Measurements from ENCODE around the gene POR.

Gene POR

DNA sequence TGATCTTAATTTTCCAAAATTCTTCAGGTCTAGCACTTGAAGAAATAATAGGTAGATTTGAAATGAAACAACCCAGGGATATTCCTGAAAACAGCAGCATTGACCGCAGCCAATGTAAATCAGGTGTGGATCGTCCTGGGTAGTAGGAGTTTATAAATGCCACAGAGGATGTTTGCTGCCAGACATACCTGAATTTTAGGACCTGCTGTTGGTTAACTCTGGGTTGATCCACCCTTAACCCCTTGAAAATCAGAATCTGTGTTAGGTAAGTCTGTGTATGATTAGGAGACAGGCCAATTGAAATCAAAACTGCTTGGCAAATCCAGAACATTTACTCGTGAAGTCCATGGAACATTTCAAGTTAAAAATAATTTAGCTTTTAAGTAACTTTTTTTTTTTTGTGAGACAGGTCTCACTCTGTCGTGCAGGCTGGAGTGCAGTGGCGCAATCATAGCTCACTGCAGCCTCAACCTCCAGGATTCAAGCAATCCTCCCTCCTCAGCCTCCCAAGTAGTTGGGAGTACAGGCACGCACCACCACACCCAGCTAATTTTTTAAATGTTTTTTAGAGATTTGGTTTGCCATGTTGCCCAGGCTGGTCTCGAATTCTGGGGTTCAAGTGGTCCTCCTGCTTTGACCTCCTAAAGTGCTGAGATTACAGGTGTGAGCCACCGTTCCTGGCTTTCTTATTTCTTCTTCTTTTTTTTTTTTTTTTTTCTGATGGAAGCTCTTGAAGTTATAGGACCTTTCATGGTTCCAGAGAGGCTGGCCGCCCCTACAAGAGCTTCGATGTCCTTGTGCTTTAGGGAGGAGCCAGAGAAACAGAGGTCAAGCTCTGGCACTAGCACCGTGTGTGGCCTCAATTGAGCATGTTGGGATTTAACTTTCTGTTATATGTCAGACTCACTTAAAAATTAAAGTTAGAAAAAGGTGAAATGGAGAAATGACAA is 2.0 kb downstream of the POR start:
- DNase-seq = no peak

DNA sequence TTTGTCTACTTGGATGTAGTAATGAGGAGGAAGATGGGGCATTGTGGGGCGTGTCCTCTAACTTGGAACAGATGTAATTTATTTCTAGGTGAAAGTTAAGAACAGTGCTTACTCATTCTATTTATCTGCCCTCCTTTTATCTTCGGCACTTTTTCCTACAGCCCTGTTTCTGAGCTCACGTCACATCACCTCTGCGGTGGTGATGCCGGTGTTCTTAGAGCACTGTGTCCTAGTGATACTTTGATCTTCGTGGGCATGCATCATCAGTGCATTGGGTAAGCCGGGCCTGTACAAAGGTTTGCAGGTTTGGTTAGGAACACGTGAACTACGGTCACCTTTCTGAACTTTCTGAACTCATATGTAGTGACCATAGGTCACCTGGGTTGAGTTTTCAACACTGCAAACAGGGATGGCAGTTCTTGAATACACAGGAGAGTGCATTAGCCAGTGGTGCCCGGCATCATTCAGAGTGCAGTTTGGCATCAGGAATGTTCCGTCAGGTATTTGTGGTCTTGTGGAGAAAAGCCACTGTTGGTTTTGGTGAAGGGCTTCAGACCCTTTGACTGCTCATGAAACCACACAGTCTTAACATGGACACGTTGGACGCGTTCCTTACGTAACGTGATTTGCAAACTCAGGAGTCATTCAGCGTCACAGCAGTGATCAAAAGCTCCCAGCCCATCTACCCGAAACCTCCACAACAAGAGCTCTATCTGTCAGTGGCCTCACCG is 5.6 kb downstream of the POR start:
- DNase-seq = no peak

DNA sequence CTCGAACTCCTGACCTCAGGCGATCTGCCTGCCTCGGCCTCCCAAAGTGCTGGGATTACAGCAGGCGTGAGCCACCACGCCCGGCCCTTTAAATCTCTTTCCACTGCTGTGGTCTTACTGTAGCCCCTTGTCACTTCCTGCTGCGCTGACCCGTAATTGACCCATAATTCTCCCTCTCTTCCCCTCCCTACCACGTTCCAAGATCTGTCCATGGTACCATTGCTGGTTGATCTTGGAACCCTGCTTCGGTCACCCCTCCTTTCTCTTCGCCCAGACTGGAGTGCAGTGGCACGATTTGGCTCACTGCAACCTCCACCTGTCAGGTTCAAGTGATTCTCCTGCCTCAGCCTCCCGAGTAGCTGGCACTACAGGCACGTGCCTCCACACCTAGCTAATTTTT is 6.5 kb downstream of the POR start:
- DNase-seq = no peak

DNA sequence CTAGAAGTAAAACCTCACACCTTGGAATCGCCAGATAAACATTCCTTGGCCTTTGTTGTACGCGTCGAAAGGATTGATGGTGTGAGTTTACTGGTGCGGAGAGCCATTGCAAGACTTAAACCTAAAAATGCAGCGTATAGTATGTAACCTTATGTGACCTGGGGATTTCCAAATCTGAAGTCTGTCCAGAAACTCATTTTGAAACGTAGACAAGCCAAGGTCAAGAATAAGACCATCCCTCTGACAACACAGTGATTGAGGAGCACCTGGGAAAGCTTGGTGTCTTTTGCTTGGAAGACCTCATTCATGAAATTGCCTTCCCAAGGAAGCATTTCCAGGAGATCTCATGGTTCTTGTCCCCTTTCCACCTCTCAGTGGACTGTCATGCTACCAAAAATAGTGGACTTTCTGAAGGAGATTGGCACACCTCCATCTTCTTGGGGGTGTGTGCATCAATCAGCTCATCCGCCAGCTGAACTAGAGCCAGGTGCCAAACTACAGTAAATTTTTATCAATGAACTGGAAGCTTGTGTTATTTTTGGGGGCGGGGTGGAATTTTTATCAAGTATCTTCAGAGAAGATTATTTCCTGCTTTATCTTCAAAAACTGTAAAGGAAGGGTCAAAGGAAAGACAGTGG is 8.1 kb downstream of the POR start:
- no peak for DNase-seq

DNA sequence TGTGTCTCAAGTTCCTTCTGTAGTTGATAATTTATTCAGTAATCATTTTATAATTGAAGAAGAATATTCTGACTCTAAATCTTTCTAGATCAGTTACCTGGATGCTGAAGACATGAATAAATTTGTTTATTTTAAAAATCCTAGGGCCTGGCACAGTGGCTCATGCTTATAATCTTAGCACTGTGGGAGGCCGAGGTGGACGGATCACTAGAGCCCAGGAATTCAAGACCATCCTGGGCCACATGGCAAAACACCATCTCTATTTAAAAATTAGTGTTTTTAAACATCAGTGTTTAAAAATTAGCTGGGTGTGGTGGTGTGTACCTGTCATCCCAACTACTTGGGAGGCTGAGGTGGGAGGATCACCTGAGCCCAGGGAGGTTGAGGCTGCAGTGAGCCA is 9.3 kb downstream of the POR start:
- no peak for DNase-seq

DNA sequence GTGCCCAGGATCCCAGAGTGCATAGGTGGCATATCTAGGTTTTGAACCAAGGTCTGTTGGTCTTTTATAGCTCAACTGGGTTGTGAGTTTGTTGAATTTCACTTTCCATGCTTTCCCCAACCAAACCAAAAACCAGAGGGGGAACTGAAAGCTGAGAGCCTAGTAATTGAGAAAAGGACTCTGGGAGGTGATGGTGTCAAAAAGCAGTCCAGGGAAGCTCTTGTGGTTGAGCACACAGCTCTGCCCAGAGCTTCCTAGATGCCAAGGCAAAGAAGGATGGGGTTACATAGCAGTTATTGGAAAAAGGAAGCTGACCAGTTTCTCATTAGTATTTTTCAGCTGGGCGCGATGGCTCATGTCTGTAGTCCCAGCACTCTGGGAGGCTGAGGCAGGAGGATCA is 9.9 kb downstream of the POR start:
- DNase-seq = no peak

DNA sequence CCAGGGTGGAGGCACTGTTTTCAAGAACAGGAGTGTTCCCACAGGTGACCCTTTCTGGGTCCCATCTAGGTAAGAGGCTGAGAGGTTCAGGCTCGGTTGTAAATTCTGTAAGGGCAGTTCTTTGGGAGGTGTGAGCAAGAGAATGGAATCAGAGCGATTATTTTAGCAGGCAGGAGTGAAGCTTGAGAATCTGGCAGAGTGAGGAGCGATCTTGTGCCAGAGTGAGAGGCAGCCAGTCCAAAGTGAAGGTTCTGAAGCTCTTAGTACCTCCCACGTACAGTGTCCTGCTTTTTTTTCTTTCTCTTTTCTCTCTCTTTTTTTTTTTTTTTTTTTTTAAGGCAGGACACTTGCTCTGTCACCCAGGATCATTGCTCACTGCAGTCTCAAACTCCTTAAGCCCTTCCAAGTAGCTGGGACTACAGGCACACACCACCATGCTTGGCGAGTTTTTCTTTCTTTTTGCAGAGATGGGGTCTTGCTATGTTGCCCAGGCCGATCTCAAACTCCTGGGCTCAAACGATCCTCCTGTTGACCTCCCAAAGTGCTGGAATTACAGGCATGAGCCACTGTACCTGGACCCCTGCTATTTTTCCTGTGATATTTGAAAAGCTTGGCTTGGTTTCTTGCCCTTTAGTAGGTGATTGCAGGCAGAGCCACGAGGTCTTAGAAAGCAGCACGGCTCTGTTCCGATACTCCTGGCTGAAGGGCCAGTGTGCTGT is 10.9 kb downstream of the POR start:
- no peak for DNase-seq

DNA sequence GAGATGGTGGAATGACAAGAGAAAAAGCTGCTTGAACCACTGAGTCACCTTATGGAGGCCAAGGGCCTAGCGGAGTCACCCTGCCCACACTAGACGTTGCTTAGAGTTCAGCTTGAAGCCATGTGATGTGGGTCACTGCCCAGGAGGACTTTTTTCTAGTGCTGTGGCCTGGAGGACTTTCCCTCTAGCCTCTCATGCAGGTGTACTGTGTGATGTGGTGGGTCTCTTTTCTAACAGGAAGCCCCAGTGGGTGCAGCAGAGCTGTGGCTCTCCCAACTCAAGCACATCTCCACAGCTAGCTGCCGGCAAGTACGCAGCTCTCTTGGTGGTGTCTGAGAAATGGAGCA is 13.6 kb downstream of the POR start:
- no peak for DNase-seq

DNA sequence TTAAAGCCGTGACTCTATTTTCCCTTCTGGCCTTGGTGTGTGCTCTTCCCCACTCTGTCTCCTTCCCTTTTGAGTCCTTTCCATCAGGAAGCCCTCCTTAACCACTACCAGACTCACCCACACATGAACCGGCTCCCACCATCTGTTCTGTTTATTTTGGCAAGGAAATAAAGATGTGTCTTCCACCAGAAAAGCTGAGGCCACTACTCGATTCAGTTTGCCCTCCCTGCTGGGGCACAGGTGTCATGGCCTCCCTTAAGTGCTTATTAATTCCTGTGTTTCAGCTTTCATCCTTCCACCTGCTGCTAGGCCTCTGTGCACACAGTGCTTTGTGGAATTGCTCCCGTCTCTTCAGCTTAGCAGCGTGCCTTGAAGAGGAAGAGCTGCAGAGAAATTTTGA is 16.7 kb downstream of the POR start:
- DNase-seq = no peak

DNA sequence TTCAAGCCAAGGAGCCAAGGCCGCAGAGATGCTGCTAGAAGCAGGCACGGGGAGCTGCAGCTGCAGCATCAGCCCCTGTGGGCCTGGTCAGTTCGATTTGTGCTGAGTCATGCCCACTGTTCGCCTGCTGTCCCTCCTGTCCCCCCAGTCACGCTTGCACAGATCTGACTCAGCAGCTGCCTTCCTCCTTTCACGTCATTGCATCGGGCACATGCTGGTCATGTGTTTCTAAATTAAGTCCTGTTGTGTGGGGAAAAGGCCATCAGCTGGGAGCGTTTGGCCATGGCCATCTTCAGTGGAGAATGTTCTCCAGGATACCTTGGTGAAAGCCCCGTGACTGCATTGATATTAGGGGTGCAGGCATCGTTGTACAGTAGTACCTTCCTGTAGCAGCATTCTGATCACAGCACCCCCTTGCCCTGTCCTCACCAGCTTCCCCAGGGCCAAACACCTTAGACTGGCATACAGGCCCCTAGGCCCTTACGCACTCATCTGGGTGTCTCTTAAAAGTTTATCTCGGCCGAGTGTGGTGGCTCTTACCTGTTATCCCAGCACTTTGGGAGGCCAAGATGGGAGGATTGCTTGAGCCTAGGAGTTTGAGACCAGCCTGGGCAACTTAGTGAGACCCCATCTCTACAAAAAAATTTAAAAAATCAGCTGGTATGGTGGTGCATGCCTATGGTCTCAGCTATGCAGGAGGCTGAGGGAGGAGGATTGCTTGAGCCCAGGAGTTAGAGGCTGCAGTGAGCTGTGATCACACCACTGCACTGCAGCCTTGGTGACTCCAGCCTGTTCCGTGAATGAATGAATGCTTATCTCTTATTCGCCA is 23.2 kb downstream of the POR start:
- peak; percentile 50 for DNase-seq

DNA sequence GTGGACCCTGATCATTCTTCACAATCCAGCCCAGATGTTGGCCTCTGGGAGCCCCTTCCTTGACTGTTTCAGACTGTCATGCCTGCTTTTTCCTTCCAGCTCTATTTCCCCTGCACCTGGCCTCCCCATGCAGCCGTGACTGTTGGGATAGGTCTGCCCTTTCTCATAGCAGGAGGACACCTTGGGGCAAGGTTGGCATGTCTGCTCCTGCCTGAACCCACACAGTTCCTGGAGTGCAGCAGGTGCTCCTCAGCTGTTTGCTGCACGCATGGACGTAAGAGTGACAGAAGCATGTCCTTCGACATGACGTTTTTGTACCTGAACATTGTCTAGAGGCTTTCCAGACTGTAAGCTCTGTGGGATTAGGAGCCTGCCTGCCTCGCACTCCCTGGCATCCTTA is 24.0 kb downstream of the POR start:
- no peak for DNase-seq

DNA sequence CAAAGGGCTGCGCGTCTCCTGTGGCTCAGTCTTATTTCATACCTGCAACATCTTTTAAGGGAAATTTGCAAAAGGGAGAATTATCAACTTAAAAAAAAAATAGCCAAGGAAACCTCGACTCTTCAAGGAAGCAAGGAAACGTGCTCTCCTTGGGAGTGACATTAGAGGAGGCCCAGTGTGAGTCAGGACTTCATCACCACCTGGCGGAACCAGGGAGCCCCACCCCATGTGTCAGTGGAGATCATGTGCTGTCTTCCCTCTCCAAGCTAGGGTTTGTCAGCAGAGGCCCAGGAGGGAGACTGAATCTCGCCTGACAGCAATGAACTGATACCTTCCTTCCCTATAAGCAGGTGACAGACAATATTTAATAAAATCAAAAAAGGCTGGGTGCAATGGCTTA is 28.9 kb downstream of the POR start:
- no peak for DNase-seq

DNA sequence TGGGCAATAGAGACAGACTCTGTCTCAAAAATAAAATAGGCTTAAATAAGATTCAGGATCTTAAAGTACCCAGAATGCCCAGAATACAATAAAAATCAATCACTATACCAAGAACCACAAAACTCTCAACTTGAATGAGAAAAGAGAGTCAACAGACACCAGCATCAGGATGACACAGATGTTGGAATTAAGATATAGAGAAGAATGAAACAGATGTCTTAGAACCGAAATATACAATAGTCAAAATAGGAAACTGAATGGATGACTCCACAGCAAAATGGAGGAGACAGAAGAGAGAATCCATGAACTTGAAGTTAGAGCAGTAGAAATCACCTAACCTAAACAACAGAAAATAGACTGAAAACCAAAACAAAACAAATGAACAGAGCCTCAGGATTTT is 29.6 kb downstream of the POR start:
- DNase-seq = no peak

DNA sequence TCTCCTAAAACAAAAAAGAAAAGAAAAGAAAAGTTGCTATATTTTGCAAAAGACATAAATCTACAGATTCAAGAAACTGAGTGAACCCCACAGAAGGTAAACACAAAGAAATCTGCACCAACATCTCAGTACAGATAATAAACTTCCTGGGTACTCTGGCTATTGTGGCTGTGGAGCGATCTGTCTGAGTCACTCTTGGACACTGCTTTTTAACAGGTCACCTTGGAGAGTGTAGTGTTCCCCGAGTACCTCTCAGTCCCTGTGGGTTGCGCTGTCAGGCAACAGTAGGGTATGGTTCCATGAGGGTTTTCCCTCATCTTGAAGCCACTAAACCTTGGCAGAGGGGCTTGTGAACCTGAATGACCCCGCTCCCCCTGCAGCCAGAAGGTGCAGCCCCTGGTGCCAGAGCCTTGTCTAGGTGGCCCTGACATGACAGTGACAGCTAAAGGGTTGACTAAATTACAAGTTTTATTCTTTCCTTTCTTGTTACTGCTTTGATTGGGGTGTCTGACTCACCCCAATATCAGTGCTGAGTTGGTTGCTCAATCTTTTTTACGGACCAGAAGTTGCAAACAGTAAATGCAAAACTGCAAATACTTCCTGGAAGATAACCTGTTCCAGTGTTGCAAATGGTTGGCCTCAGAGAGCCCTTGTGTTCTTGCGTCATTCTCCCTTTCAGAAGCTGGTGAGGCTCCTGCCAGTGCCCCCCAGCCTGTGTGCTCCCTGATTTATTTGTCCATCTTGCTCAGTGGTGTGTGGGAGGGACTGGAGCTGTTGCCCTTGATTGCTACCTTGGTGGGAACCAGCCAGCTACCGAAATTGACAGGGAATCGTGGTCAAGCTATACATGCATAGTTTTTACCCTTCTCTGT is 30.6 kb downstream of the POR start:
- no peak for DNase-seq

DNA sequence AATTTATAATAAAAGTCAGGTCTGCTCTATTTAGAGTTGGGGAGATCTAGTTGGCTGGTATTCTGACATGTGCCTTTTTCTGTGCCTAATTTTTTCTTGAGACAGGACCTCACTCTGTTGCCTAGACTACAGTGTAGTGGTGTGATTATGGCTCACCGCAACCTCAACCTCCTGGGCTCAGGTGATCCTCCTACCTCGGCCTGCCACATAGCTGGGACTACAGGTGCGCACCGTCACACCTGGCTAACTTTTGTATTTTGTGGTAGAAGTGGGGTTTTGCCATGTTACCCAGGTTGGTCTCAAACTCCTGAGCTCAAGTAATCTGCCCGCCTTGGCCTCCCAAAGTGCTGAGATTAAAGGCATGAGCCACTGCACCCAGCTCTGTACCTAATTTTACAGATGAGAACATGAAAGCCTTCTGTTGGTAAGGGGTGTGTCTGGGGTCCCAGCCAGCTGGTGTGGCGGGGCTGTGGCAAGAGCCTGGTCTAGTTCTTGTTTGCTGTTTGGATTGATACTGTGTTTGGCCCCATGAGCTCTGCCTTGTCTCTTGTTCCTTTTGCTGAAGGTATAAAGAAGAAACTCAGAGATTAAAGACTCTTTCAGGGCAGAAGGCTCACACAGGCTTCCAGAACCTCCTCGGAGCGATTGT is 31.4 kb downstream of the POR start:
- DNase-seq = no peak

DNA sequence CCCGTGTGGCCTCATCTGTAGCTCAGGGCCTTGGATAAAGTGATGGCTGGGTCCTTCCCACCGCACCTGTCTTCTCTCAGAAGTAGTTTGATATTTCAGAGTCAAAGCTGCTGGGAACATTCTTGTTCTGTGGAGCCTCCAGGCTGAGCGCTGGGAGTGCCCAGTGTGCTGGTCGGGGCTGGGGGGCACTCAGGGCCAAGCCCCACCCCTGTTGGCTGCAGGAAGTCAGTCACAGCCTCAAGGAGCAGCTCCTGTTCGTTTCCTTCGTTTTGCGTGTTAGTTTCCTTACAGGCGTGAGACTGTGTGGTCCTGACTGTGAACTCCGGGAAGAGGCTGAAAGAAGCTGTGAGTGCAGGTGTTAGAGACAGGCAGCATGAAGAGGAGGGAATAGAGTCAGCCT is 33.2 kb downstream of the POR start:
- DNase-seq = no peak

DNA sequence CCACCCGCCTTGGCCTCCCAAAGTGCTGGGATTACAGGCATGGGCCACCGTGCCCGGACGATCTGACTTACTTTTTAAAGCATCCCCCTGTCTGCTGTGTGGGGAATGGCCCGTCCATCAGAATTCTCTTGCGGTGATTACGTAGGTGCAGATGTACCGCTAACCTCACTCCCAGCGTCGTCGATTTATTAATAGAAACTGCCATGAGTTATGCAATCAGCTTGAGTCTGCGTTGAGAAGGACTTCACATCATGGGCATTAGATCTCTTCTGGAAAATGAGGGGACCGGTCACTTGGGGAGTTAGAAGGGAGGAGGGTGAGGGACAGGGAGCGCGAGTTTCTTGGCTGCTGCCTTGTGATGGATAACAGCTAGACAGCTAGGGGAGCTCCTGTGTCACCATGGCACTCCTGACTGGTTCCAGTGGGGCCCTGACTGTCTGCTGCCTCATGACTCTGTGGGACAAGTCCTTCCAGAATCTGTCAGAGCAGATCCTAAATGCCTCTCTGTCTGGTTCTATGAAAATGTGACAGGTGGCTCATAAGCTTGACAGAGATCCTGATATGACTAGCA is 35.2 kb downstream of the POR start:
- no peak for DNase-seq

DNA sequence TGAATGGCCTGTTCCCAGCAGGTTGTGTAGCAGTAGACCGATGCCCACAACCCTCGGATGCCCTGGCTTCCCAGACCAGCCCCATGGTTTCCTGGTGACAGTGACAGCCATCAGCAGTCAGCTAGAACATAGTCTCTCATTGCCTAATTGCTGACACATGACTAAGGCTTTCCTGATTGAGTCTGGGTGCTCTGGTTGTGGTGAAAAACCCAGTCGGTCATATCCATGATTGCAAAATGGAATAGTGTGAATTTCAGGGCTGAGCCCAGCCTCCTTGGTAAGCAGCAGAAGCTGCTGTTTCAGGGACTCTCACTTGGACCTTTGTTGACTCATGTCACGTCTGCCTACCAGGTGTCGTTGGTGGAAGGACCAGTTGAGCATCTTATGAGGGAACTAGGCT is 36.6 kb downstream of the POR start:
- no peak for DNase-seq

DNA sequence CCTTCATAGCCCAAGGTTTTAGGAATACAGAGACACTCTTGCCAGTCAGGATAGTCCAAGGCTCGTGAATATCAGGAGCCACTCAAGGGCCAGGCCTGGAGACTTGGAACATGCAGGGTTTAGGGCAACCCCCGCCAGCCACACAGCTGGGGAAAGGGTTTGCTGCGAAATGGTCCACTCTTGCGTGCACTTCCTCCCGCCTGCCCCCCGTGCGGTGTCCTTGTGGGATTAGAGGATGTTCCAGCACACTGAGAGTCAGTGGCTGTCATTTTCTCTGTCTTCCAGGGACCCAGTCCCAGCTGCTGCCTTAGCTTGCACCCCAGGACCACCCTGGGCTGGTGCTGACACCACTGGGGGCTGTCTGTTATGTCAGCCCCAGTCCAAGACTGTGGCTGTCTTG is 38.5 kb downstream of the POR start:
- DNase-seq = no peak

DNA sequence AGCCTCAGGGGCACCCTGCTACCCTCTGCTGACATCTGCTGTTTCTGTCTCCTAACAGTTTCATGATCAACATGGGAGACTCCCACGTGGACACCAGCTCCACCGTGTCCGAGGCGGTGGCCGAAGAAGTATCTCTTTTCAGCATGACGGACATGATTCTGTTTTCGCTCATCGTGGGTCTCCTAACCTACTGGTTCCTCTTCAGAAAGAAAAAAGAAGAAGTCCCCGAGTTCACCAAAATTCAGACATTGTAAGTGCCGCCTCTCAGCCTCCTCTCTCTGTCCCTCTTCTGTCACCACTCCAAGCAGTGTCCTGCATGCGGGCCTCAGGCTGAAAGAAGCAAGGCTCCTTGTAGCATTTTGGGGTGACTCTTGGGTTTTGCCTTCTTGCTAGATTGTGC is 39.0 kb downstream of the POR start:
- no peak for DNase-seq

Data from left hindlimb (tissue), 1 donor.